ENCODE data around the gene DNMBP.

GRCh38 chr10:99828464-99828863 is 181.3 kb downstream of the DNMBP start:
- TF ChIP-seq GABPA (IDR thresholded peaks at IDR 0.05; ENCODE audit: low read depth) (no peak), CTCF (IDR thresholded peaks at IDR 0.05; ENCODE audit: insufficient read depth, low read length) (no peak), REST (IDR thresholded peaks at IDR 0.05; ENCODE audit: insufficient replicate concordance, low read depth) (no peak)

All from HL-60 (cell line).